SJSA1 (cell line): Measurements from ENCODE around the gene ITPR2. TPM values are rescaled to one million over a fixed set of nuclear protein-coding genes. Genes with fewer than 3 reads are reported as not detected.
"Not testable (repeated sequence)": the region's sequence is repeated elsewhere in the genome, so short reads cannot be mapped to it uniquely, and the experiment has no call there.

ENCODE experiments used
- DNase-seq, 2 experiments: peaks; one replicate each; pipeline ENCODE4 v3.0.0-alpha.2; 2015 to 2020; ENCODE audit warnings: low spot score in 2 of 2, low read depth in 1 of 2
- H3K27ac ChIP-seq: fragments of 250-450 bp; sonication (Bioruptor Pico); 2 replicates; pipeline ENCODE4 v1.5.1; 2020; ENCODE audit warnings: mild to moderate bottlenecking, moderate library complexity
- H3K27me3 ChIP-seq: fragments of 250-450 bp; sonication (Bioruptor Pico); replicated peaks from 2 replicates; pipeline ENCODE4 v1.5.1; 2020; ENCODE audit warnings: mild to moderate bottlenecking, moderate library complexity
- H3K36me3 ChIP-seq: fragments of 250-450 bp; sonication (Bioruptor Pico); 2 replicates; pipeline ENCODE4 v1.5.1; 2020; ENCODE audit warnings: mild to moderate bottlenecking
- H3K4me1 ChIP-seq: fragments of 250-450 bp; sonication (Bioruptor Pico); replicated peaks from 2 replicates; pipeline ENCODE4 v1.6.1; 2021; ENCODE audit warnings: mild to moderate bottlenecking
- H3K4me3 ChIP-seq: fragments of 250-450 bp; sonication (Bioruptor Pico); 2 replicates; pipeline ENCODE4 v1.5.1; 2020; ENCODE audit warnings: mild to moderate bottlenecking
- H3K9me3 ChIP-seq: fragments of 250-450 bp; sonication (Bioruptor Pico); replicated peaks from 2 replicates; pipeline ENCODE4 v1.5.1; 2020; ENCODE audit warnings: mild to moderate bottlenecking
- total RNA-seq: library from RNA; depleted of rRNA; stranded (reverse); fragments of >200 nt; shearing (Covaris generic); gene quantifications from 2 replicates; pipeline ENCODE4 v1.2.3, GENCODE V29; 2014

The ITPR2 gene
- total RNA-seq, 1 experiment from 2014 or later, result 82.3 TPM

DNA sequence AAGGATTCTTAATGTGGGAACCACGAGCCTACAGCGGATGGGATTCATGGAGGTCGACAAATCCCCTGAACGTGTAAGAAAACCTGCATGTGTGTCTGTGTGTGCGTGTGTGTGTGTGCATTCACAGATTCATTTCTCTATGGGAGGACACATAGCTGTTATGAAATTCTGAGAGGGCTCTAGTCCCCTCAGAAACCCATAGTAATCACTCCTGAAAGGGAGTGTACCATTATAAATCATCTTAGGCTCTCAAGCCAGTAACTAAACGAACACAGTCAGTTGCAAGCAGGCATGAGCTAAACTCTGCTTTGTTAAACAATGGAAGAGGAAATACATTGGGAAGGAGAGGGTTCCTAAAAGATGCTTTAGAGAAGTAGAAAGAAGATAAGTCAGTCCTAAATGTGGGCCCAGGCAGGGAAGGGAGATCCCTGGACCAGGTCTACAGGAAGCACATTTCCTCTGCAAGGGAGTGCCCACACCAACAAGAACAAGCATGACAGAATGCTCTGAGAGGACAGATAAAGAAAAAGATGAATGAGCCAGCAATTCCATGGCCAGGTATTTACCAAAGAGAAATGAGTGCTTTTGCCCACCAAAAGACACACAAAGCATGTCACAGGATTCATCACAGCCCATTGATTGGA, 91.3 kb downstream of the ITPR2 start:
- no peaks in the 10 kb centered on the region for H3K27me3 ChIP-seq
- no peak overlapping the region for H3K27ac ChIP-seq
- no peak overlapping the region for H3K4me3 ChIP-seq
- H3K4me1 ChIP-seq, result peaks cover 19% of the 10 kb centered on the region
- H3K36me3 ChIP-seq, result no peaks in the 10 kb centered on the region
- H3K9me3 ChIP-seq, result no peaks in the 10 kb centered on the region
- DNase-seq, result no peak

DNA sequence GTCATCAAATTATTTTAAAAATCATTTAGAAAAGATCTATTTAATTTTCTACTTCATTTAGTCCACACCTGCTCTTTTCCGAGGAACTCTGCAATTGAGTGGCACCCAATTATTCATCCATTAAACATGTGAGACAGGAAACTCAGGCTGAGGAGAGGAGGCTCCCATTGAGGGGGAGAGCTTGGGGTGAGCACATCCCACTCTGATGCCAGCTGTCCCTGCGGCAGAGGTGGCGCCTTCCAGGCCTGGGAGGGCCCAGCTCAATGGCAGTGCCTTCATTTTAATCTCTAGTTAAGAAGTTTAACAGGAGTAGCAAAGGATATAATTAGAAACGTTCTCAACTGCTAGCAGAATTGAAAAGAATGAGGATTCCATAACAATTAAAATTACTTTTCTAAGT, 92.0 kb downstream of the ITPR2 start:
- no peak for DNase-seq

DNA sequence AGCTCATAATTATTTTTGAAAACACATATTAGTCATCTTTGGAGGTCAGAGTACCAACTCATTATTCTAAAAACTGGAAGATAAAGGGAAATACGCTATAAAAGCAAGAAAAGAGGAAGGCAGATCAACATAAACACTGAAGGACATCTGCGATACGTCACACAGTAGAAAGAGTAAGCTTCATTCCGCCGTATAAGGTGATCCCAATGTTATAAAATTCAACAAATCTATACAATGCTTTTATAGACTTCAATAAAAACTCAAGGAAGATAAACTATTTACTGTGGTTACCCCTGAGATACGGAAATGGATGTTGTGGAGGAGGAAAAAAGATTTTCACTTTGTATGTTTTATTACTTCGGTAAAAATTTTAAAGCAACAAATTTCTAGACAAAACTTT, 92.6 kb downstream of the ITPR2 start:
- H3K27ac ChIP-seq, result no peak overlapping the region
- no peaks in the 10 kb centered on the region for H3K36me3 ChIP-seq
- H3K4me1 ChIP-seq, result peaks cover 5% of the 10 kb centered on the region
- H3K9me3 ChIP-seq, result no peaks in the 10 kb centered on the region
- DNase-seq, result no peak
- H3K4me3 ChIP-seq, result no peak overlapping the region
- no peaks in the 10 kb centered on the region for H3K27me3 ChIP-seq

More for the DNA sequence above, 92.0 kb downstream of the ITPR2 start:
- Histone ChIP-seq H3K27ac (no peak overlapping the region), H3K9me3 (no peaks in the 10 kb centered on the region), H3K4me3 (no peak overlapping the region), H3K4me1 (peaks cover 12% of the 10 kb centered on the region), H3K36me3 (no peaks in the 10 kb centered on the region), H3K27me3 (no peaks in the 10 kb centered on the region)

DNA sequence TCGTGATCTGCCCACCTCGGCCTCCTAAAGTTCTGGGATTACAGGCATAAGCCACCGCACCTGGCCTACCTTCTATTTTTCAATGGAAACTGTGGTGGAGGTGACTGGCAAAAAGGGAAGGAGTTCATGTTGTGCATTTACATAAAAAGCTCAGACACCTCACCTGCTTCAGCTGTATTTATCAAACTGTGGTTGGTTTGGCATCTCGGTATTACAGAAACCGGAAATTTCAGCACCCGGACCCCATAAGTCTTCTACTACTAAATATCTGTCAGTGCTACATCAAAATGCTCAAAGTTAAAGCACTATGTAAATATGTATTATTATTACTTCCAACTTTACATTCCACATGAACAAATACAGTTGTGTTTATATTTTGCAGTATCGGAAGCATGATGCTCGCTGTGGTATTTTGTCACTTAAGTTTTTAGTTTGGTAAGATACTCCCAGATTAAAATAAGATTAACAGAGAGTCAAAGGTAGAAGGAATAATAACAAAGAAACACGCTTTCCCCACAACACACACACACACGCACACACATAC, 95.4 kb downstream of the ITPR2 start:
- Histone ChIP-seq H3K4me3 (no peak overlapping the region), H3K27me3 (no peaks in the 10 kb centered on the region), H3K9me3 (no peaks in the 10 kb centered on the region), H3K36me3 (no peaks in the 10 kb centered on the region), H3K4me1 (no peaks in the 10 kb centered on the region), H3K27ac (no peak overlapping the region)
- DNase-seq, result no peak

DNA sequence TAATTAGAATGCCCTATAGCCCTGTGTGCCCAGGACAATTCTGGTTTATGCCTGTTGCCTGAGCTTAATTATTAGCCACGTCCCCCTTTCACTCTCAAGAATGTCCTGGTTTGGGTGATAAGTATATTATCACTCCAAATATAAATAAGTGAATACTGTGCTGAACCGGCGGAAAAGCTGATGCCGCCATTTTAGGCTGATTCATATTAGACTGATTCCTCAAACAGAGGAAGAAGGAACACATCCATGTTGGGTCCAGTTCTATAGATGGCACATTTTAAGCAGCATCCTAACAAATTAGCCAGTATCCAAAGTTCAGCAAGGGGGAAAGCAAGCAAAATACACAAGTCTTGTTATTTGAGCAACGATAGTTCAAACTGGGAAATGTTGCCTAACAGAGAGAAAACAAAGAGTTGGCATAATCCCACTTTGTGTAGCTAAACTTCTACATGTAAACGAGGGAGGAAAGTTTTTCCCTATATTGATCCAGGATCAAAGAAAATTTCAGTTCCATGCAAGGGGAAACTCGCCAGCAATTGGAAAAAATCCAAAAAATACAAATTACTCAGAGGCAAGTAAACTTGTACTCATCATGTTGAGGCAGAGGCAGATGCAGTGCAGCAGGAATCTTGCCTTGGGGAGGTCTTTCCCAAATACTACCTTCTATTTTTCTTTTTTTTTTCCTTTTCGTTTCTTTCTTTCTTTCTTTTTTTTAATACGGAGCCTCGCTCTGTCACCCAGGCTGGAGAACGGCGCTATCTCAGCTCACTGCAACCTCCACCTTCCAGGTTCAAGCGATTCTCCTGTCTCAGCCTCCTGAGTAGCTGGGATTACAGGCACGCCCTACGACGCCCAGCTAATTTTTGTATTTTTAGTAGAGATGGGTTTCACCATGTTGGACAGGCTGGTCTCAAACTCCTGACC, 96.2 kb downstream of the ITPR2 start:
- no peaks in the 10 kb centered on the region for H3K27me3 ChIP-seq
- no peak overlapping the region for H3K27ac ChIP-seq
- no peaks in the 10 kb centered on the region for H3K4me1 ChIP-seq
- no peaks in the 10 kb centered on the region for H3K9me3 ChIP-seq
- no peak overlapping the region for H3K4me3 ChIP-seq
- H3K36me3 ChIP-seq, result no peaks in the 10 kb centered on the region
- no peak for DNase-seq

DNA sequence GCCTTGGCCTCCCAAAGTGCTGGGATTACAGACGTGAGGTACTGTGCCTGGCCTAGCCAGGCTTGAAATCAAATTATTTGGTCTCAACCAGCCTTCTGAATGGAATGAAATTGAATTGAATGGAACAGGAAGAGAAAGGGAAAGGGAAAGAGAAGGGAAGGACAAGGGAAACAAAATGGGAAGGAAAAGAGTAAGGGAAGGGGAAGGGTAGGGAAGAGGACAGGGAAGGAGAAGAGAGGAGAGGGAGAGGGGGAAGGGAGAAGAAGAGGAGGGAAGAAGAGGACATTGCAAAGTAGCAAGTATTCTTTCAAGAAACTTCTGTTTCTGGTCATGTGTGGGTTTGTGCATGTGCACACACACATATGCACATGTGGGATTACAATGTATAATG, 97.8 kb downstream of the ITPR2 start:
- no peaks in the 10 kb centered on the region for H3K27me3 ChIP-seq
- H3K4me1 ChIP-seq, result no peaks in the 10 kb centered on the region
- no peaks in the 10 kb centered on the region for H3K36me3 ChIP-seq
- no peak for DNase-seq
- H3K9me3 ChIP-seq, result no peaks in the 10 kb centered on the region
- H3K4me3 ChIP-seq, result no peak overlapping the region
- H3K27ac ChIP-seq, result no peak overlapping the region

DNA sequence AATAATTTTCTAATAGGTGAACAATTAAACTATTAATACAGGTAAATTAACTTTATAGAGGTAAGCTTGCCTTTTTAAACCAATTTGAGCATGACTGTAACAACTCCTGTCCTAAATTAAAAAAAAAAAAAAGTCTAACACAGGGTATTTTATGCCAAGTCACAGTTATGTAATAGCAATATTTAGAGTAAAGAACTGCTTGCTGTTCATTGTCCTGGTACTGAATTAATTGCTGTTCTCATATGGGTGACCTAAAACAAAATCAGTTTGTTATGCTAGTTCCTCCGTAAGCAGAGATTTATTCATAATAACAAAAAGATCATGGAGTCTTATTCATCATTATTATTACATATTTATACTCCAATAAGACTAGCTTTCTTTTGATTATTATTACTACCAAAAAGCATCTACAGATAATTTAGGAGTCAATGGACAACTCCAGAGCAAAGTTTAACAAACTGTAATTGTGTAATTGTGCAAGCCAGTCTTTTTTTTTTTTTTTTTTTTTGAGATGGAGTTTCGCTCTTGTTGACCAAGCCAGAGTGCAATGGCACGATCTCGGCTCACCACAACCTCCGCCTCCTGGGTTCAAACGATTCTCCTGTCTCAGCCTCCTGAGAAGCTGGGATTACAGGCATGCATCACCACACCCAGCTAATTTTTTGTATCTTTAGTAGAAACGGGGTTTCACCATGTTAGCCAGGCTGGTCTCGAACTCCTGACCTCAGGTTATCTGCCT, 98.3 kb downstream of the ITPR2 start:
- Histone ChIP-seq H3K4me3 (no peak overlapping the region), H3K27me3 (no peaks in the 10 kb centered on the region), H3K4me1 (no peaks in the 10 kb centered on the region), H3K27ac (no peak overlapping the region), H3K36me3 (no peaks in the 10 kb centered on the region), H3K9me3 (no peaks in the 10 kb centered on the region)
- DNase-seq, result no peak

DNA sequence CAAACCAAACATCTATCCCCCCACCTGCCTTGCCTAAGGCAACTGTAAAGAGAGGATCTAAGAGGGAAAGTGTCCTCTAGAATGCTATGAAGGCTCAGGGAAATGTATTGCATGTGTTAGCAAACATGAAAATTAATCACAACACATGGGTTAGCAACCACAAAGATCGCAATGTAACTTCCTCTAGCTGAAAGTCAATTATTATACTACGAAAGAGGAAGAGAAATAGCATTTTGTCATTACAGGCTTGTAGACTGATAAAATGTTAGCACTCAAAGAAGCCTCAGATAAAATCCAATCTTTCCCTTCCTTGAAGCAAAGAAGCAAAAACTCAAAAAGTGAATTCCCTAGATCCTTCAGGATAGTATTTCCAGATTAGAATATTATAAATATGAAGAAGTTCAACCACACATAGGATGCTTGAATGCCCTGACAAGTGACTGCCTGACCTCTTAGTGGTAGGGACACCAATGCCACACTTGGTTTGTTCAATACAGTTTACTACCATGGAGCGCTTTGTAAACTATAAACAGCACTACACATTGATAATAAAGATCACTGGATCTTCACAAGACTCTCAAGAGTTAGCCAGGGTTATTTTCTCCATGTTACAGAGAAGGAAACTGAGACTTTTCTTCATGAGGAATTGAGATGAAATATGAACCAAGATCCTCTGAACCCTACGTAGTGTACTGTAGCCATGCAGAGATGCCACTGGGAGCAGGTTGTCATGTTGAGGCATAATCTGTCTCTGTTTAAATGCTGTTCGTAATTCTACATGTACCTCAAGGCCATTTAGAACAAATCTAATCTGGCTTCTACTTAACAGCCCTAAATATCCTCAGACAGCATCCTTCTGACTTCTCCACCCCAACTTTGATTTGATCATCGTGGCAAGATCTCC, 100.7 kb downstream of the ITPR2 start:
- Histone ChIP-seq H3K27me3 (no peaks in the 10 kb centered on the region), H3K9me3 (no peaks in the 10 kb centered on the region), H3K27ac (no peak overlapping the region), H3K4me1 (no peaks in the 10 kb centered on the region), H3K4me3 (no peak overlapping the region), H3K36me3 (no peaks in the 10 kb centered on the region)
- no peak for DNase-seq

DNA sequence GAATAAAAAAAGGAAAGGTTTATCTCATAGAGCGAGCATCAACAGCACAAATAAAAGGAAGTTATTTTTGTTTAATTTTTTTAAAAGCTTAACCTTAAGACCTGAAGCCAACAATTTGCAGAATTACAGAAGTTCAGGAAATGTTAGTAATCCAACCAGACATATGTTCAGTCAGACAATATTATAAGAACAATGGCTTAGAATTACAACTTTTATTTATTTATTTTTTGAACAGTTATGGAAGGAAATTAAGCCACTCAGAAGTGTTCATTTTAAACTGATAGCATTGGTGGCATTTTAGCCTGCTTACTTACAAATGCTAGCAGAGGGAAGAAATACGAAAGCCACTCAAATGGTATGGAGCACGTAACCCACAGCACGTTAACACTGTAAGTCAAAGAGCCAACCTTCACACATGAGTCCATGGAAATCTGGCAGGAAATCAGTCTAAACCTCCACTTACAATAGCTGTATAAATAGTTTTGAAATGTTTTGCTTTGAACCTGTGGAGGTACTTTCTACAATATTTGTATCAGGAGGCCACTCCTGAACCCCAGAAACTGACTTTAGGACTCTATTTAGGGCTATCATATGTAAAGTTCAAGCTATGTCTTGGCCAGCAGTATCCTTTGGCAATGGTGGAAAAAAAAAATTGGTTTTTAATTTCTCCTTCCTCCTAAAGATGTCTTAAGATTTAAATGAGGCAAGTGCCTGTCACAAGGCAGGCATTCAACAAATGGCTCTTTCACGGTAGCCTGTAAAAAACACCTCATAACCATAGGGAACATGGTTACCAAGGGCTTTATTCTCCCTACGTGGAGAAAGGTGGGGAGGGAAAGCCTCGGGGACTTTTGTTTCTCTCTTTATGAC, 102.3 kb downstream of the ITPR2 start:
- Histone ChIP-seq H3K4me3 (no peak overlapping the region), H3K9me3 (no peaks in the 10 kb centered on the region), H3K27me3 (no peaks in the 10 kb centered on the region), H3K27ac (no peak overlapping the region), H3K4me1 (no peaks in the 10 kb centered on the region), H3K36me3 (no peaks in the 10 kb centered on the region)
- no peak for DNase-seq

DNA sequence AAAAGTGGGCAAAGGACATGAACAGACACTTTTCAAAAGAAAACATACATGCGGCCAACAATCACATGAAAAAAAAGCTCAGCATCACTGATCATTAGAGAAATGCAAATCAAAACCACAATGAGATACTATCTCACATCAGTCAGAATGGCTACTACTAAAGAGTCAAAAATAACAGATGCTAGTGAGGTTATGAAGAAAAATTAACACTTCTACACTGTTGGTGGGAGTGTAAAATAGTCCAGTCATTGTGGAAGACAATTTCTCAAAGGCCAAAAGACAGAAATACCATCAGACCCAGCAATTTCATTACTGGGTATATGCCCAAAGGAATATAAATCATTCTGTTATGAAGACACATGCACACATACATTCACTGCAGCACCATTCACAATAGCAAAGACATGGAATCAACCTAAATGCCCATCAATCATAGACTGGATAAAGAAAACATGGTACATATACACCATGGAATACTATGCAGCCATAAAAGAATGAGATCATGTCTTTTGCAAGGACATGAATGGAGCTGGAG, 103.8 kb downstream of the ITPR2 start:
- not testable (repeated sequence) for DNase-seq, H3K27ac ChIP-seq, H3K9me3 ChIP-seq, H3K36me3 ChIP-seq, H3K4me3 ChIP-seq, H3K27me3 ChIP-seq
- peaks cover 11% of the 10 kb centered on the region for H3K4me1 ChIP-seq

DNA sequence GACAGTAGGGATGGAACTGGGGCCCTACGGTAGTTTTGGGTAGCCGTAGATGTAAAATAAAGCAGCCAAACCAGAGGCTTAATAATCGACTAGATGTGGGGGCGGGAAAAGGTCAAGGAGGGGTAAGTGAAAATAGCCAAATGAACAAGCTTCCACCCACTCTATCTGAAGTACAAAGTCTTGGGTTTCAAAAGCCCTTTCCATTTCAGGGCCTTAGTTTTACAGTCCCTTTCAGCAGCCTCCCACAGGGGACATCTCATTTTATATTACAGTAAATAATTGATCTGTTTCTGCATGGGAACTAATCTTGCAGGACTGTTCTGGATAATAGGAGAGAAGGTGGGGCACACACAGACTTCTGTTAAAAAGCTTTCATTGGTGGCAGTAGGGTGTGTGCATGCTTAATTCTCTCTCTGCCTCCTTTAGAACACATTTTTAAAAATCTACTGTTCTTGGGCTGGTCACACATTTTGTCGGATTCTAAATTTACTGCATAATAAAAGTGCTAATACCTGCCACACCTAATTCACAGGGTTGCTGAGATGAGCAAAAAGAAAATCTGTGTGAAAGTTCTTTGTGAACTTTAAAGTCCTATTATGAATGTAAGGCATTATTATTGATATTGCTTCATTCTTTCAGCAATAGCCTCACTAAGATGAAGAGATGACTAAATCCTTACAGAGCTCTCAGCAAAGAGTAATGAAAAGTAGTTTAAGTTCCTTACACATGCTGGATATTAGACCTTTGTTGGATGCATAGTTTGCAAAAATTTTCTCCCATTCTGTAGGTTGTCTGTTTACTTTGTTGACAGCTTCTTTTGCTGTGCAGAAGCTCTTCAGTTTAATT, 104.6 kb downstream of the ITPR2 start:
- Histone ChIP-seq H3K27me3 (no peaks in the 10 kb centered on the region), H3K9me3 (no peaks in the 10 kb centered on the region), H3K36me3 (no peaks in the 10 kb centered on the region), H3K4me1 (peaks cover 15% of the 10 kb centered on the region), H3K27ac (no peak overlapping the region), H3K4me3 (no peak overlapping the region)
- no peak for DNase-seq
